ACHN (cell line): ENCODE results near the gene AMDHD2.
A peak's percentile ranks its signal among the peaks of the same experiment; 100 is the strongest.

ENCODE experiments used
- DNase-seq: peaks from one replicate; pipeline ENCODE4 v3.0.0-alpha.2; 2015
- in situ Hi-C: cut with HindIII; loops from 2 replicates; pipeline ENCODE4 v1.10.0; 2017; ENCODE audit warnings: low sequenced_read_pairs, low pct_ligation_motif_present, low pct_unique_long_range_greater_than_20kb

The AMDHD2 gene

DNA sequence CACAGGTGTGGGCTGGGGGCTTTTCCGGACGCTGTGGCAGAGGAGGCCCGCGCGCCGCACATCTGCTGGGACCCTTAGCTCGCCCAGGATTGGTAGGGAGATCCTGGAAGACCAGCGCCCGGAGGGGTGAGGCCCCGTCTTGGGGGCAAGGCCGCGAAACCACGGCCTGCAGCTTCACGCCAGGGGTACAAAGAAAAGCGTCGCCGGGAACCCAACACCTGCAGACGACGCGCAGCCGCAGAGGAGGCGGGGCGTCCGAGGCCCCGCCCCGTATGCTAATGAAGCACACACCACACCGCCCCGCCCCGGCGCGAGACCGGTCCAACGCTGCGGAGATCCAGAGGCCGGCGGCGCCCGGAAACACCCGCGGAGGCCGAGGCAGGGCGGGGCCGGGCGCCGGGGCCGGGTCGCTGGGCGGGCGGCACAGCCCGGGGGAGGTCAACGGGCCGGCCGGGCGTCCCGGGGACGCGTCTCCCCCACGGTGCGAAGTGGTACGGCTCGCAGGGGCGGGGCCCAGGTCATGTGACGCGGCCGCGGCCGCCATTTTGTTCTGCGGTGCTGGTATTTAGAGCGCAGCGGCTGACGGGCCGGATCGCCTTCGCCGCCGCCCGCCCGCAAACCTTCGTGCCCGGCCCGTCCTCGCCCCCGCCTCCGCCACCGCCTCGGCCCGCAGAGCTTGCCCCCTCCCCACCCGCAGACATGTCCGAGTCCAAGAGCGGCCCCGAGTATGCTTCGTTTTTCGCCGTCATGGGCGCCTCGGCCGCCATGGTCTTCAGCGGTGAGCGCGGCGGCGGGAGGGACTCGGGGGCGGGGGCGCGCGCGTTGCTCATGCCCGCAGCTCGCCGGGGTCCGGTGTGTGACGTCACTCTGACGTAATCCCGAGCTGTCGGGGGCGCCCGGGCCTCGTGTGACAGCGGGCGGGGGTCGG, 6.5 kb upstream of the AMDHD2 start, which contains the start of gene ATP6V0C:
Gene ATP6V0C (plus strand): TSS at position 548 of the 928 bp plus-strand sequence. CDS start 152 bp downstream, at position 700.
- in situ Hi-C loops, result no loop called here
- peak; percentile 93 for DNase-seq

DNA sequence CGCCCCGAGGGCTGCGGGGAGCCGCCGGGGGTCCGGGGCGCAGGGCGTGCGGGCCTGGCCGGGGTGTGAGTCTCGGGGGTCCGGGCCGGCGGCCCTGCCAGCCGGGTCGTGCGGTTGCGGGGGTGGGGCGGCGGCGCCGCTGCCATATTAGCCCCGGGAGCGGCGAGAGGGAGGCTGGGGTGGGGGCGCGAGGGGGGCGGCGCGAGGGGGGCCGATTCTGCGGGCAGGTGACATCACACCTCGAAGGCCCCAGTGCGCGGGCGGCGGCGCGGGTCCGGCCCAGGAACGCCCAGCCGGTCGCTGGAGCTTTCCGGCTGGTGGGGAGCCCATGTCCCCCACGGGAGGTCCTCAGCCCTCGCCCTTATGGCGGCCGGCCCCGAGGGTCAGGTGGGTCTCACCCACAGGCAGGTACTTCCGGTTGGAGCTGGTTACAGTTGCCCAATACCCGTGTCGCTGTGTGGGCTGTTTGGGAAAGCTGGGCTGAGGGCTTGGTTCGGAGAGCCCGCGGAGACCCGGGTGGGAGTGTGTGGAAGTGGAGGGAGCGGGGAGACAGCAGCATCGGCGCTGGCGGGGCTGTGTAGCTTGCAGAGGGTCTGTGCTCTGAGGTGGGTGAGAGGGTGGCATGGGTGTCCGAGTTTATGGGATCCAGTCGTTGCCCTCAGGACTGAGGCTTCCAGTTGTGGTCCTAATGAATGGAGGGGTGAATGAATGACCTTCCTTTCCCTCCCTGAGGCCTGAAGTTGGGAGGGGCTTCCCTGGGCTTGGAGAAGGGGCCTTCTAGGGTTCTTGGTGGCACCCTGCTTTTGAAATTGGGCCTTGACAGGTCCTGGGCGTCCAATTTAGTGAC, 5.6 kb upstream of the AMDHD2 start:
- no peak for DNase-seq
- in situ Hi-C loops, result no loop called here

DNA sequence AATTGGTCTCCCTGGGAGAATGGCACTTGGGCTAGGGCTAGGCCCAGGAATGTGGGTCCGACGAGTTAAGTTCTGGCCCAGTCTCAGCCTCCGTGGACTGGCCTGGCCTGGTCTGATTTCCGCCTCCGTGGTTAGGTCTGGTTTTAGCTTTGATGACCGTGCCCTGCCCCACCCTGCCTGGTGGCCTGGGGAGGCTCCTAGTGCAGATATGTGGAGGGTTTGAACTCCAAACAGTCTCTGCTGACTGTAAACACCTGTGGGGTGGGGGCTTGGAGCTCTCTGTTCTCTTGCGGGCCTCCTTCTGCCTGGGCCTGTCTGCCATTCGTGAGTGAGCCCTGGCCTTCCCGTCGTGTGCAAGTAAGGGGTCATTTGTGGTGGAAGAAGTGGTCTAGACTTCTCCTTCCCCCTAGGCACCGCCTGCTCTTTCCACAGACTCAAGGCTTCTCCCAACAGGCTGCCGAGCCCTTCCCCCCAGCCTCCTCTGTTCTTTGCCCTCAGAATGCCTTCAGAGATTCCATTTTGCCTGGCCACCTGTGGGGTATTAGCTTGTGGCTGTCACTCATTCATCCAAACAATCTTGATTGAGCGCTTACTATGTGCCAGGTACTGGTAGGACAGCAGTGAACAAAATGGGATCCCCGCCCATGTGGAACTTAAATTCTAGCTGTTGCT, 4.9 kb upstream of the AMDHD2 start:
- in situ Hi-C loops, result no loop called here
- DNase-seq, result no peak

DNA sequence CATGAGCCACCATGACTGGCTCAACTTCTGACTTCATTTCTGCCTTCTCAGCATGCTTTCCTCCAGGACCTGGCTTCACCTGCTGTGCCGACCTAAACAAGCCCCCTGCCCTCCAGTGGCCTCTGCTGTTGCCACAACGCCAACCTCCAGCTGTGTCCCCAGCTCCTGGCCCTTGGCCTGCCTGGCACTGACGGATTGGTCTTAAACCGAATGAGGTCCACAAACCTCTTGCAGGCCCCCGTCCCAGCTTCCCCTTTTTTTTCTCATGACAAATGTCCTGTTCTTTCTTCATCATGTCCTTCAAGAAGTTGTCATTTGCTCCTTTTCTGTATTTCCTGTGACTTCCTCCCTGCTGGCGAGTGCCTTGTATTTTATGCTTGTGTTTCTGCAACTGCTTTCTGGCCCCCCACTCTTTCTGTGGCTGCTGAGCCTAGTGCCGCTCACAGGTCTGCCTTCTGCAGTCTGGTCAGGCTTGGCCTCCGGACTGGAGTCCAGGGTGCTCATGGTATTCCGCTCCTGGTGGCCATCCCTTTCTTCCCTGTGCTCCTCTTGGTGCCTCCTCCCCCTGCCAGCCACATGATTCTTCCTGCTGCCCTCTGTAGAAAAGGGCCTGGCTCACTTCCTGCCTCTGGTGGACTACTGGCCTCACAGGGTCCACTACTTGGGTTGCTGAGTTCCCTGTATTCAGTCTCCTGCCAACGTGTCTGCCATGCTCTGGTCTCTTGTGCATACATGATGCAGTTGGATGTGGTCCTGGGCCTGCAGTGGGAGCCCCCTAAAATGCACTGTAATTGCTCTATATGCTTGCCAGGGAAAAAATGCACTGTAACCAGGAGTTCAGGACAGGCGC, 3.6 kb upstream of the AMDHD2 start:
- peak; percentile 53 for DNase-seq
- in situ Hi-C loops, result no loop called here

DNA sequence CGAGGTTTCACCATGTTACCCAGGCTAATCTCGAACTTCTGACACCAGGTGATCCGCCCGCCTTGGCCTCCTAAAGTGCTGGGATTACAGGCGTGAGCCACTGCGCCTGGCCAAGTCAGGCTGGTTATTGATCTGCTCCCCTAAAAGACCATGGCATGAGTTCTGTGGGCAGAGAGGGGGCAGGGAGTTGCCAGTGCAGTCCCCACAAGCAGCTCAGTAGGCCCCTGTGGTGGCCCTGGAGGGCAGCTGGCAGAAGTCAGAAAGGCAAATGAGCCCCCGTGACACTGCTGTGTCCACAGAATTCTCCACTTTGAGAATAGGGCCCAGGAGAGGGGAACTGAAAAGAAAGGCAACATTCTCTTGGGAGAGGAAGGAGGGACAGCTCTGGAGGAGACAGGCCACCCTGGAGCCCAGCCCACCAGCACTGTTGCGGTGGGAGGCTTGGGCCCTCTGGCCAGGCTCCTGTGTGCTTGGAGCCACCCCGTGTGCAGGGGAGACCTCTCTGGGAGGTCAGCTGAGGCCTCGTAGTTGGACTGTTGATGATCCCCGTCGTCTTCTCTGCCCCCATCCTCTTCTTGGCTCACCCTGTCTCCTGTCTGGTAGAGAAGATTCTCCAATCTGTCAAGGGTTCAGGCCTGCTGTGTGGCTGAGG, 2.1 kb upstream of the AMDHD2 start:
- no peak for DNase-seq
- in situ Hi-C loops, result no loop called here

DNA sequence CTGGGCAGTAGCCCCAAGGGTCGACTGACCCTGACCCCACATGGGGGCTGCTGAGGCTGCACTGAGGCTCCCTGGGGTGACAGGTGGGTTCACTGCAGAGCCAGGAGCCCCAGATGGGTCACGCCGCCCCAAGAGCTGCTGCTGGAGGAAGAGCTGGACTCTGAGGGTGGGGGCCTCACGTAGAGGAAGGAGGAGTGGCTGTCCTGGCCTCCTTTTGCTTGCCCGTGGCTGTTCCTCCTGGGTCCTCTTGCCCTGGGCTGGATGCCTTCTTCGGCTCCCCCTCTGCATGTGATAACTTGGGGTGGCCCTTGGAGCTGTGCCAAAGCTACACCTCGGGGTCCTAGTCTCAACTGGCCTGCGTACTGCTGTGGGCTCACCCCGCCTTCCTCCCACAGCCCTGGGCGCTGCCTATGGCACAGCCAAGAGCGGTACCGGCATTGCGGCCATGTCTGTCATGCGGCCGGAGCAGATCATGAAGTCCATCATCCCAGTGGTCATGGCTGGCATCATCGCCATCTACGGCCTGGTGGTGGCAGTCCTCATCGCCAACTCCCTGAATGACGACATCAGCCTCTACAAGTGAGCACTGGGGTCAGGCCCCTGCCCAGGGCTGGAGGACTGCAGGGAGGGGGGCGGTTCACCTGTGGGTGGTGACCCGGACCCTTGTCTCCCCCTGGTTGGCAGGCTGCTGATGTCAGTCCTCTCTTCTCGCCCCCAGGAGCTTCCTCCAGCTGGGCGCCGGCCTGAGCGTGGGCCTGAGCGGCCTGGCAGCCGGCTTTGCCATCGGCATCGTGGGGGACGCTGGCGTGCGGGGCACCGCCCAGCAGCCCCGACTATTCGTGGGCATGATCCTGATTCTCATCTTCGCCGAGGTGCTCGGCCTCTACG, 1.1 kb upstream of the AMDHD2 start:
- DNase-seq, result no peak
- in situ Hi-C loops, result no loop called here

DNA sequence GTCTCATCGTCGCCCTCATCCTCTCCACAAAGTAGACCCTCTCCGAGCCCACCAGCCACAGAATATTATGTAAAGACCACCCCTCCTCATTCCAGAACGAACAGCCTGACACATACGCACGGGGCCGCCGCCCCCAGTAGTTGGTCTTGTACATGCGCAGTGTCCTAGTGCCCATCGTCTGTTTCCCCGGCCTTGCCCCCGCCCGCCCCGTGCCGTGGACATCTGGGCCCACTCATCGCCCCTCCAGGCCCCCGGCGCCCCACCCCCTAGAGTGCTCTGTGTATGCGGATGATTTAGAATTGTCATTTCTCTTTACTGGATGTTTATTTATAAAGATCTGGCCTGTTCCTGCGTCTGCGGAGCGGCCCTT, 475 bp upstream of the AMDHD2 start:
- in situ Hi-C loops, result no loop called here
- no peak for DNase-seq

DNA sequence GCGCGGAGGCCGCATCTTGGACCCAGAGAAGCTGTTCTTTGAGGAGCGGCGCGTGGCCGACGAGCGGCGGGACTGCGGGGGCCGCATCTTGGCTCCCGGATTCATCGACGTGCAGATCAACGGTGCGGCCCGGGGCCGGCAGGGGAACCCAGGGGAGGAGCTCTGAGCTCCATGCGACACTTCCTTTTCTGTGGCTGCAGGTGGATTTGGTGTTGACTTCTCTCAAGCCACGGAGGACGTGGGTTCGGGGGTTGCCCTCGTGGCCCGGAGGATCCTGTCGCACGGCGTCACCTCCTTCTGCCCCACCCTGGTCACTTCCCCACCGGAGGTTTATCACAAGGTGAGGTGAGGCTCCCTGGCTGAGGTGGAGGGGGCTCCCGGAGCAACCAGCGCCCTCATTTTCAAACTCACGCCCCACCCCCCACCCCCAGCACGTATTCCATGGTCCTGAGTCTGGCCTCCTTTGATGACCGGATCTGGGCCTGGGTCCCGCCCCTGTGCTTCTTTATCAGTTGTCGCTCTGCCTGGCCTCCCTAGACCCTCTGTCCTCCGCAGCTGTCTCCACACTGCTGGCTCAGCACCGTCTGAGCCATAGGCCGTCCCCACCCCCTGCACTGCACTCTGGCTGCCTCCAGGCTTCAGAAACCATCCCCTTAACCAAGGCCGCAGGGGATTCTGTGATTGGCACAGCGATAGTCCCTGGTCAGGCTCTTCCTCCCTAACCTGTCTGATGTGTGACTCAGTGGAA, 787 bp downstream of the AMDHD2 start:
- in situ Hi-C loops, result no loop called here

DNA sequence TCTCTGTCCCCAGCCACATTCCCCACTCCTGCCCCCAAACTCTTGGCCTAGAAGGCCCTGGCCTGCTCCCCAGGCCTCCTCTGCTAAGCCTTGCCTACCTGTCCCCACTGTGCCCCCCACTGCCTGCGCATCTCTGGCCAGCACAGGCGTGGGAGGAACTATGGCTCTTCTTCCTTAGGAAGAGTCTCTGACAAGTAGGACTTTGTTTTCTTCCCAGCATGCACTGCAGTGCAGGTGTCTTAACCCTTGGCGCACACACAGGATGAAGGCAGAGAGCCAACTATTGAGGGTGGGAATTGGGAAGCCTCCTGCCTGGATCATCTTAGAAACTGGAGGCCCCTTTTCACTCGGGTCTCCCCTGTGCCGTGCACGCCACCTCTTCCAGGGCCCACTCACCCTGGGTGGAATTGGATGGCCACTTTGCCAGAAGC, 3.6 kb downstream of the AMDHD2 start:
- DNase-seq, result no peak
- in situ Hi-C loops, result no loop called here

More for the DNA sequence above, 787 bp downstream of the AMDHD2 start:
- DNase-seq, result peak; percentile 45

DNA sequence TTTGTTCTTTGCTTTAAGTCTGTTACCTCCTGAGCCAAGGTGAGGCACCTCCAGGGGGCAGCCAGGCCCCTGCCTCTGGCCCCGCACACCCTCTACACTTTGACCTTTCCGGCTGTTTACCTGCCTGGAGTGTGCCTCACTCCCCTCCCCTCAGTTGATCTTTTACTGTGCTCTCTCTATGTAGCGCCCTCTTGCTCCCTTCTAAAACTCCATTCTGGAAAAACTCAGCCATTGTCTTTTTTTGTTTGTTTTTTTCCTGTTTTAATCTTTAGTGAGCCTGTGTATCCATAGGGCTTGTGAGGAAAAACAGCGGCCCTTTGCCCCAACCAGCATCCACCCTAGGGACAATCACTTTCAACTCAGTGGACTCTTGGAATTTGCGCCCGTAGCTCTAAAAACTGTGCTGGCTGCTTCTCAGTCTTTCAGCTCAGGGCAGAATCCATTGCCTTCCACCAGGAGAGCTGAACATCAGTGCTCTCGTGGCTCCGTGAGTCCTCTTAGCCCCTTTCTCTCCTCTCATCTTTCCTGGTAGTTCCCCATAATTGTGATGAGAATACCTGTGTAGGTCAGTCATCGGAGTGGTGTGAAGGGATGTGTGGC, 4.3 kb downstream of the AMDHD2 start:
- in situ Hi-C loops, result no loop called here
- no peak for DNase-seq

DNA sequence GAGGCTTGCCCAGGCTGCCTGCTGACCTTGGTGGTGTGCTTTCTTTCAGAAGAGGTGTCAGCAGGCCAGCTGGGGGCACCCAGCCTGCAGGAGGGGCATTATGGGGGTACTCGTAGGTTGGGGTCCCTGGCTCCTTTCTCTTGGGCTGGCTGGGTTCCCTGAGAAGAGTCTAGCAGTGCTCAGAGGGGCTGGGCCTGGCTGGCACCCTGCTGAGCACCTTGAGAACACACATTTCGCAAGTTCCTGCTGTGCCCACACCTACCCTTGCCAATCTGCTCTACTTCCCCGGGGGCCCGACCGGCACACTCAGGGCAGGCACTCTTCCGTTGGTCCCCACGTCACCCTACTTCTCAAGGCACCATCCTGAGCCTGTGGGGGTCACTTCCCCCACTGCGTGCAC, 6.0 kb downstream of the AMDHD2 start:
- in situ Hi-C loops, result no loop called here
- no peak for DNase-seq

DNA sequence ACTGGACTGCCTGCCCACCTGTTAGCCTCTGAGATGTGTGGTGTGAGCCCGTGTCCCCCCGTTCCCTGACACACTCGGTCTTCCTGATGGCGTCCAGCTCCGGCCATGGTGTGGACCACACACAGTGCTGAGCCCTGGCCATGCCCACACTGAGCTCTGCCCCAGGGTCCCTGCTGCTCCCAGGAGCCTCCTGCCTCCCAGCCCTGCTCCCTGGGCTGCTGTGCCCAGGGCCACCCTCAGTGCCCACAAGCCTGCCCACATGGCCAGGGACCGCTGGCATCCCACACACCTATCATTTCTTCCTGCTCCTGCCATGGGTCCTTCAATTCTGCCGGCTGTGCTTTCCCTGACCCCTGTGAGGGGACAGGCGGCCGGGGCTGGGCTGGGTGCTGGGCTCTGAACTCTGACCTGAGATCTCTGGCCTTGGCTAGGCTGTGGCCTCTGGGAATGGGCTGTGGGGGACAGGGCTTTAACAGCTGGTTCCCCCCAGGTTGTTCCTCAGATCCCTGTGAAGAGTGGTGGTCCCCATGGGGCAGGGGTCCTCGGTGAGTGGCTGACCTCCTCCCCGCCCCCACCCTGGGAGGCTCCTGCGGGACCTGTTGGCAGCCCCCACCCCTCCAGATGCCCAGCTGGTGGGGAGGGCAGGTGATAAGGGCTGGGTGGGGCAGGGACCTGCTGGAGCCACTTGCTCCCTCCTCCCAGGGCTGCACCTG, 7.1 kb downstream of the AMDHD2 start:
- in situ Hi-C loops, result no loop called here
- no peak for DNase-seq

DNA sequence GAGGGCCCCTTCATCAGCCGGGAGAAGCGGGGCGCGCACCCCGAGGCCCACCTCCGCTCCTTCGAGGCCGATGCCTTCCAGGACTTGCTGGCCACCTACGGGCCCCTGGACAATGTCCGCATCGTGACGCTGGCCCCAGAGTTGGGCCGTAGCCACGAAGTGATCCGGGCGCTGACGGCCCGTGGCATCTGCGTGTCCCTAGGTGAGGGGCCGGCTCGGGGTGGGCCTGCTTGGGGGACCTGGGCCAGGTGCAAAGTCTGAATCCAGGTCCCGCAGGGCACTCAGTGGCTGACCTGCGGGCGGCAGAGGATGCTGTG, 7.6 kb downstream of the AMDHD2 start:
- in situ Hi-C loops, result no loop called here
- no peak for DNase-seq

DNA sequence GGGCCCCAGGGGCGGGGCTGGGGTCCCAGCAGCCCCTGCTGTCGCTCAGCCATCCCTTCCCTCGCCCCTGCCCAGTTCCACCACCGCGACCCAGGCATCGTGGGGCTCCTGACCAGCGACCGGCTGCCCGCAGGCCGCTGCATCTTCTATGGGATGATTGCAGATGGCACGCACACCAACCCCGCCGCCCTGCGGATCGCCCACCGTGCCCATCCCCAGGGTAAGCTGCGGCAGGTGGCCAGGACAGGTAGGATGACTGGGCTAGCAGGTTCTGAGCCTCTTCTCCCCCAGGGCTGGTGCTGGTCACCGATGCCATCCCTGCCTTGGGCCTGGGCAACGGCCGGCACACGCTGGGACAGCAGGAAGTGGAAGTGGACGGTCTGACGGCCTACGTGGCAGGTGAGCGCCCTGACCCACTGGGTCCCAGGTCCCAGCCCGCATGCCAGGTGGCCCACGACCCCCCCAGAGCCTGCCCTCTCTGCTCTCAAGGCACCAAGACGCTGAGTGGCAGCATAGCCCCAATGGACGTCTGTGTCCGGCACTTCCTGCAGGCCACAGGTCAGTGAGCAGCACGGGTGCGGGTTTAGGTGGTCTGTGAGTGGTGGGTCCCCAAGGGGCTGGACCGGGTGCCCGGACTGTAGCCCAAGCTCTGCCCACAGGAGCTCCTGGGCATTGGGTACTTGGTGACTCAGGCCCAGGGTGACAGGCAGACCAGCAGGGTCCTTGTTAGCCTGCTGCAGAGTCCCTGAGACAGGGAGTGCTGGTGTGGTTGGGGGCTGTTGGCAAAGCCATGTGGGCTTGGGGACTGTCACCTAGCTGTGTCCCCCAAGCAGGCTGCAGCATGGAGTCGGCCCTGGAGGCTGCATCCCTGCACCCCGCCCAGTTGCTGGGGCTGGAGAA, 8.2 kb downstream of the AMDHD2 start:
- in situ Hi-C loops, result no loop called here
- DNase-seq, result no peak
